H1 (cell line): ENCODE measurements around the gene NOTUM. TPM values are rescaled to one million over a fixed set of nuclear protein-coding genes. Genes with fewer than 3 reads are reported as not detected.

Experiments used
- BACH1 ChIP-seq: IDR thresholded peaks from 2 replicates; pipeline ENCODE4 v1.6.1; 2012; ENCODE audit warnings: low read length, improper control_type of control experiment
- CHD7 ChIP-seq: fragments of 300-600 bp; sonication (generic); IDR thresholded peaks from 2 replicates; pipeline ENCODE4 v1.7.1; 2012; ENCODE audit warnings: low read length, moderate library complexity, mild to moderate bottlenecking, inconsistent platforms; ENCODE audit not compliant: insufficient replicate concordance
- GABPA ChIP-seq: IDR thresholded peaks from 2 replicates; pipeline ENCODE4 v1.6.1; 2011; ENCODE audit warnings: mild to moderate bottlenecking, low read length, moderate library complexity, borderline replicate concordance; ENCODE audit not compliant: insufficient read depth
- KDM4A ChIP-seq: IDR thresholded peaks from one replicate; pipeline ENCODE4 v1.7.1; 2012; ENCODE audit warnings: low read depth, mild to moderate bottlenecking, moderate library complexity, low read length, inconsistent platforms; ENCODE audit not compliant: severe bottlenecking
- MAX ChIP-seq: IDR thresholded peaks from 2 replicates; pipeline ENCODE4 v1.6.1; 2012; ENCODE audit warnings: inconsistent platforms
- SIX5 ChIP-seq: IDR thresholded peaks from 2 replicates; pipeline ENCODE4 v1.6.1; 2011; ENCODE audit warnings: mild to moderate bottlenecking, low read depth, low read length
- SUZ12 ChIP-seq: fragments of 200-600 bp; sonication (generic); IDR thresholded peaks from 2 replicates; pipeline ENCODE4 v1.6.1; 2012; ENCODE audit warnings: mild to moderate bottlenecking, inconsistent platforms, low read length, moderate library complexity, mixed read lengths
- polyA plus RNA-seq, 7 experiments: library from polyadenylated mRNA; depleted of rRNA in 3 of 7; stranded (reverse) in 5 of 7; unstranded in 2 of 7; fragments of >200 nt in 5 of 7; fragments of 200-250 nt in 2 of 7; gene quantifications; 1 replicate in 5 of 7; 2 replicates in 1 of 7; 4 replicates in 1 of 7; pipeline versions ENCODE4 v1.2.1 to v1.2.3, GENCODE V29; 2011 to 2013; ENCODE audit warnings: missing spikeins in 2 of 7, mixed read lengths in 2 of 7
- total RNA-seq: library from RNA; stranded (reverse); fragmentation: NEBNext Ultra II Directional; extraction: Animal tissue kit (Norgen Biotek cat#: 25700); gene quantifications from 2 replicates; pipeline ENCODE4 v1.2.1, GENCODE V29; 2021

NOTUM gene
- total and polyA plus RNA-seq, 2 of the 8 experiments (the other 6 are each of a cell fraction or from before 2014, with no cell fraction given), result 0.45 to 0.76 TPM

- no peak for TF ChIP-seq GABPA
- no peak for TF ChIP-seq KDM4A
- TF ChIP-seq SIX5, result no peak
- TF ChIP-seq BACH1, result no peak
- TF ChIP-seq CHD7, result no peak
- TF ChIP-seq SUZ12, result no peak
- TF ChIP-seq MAX, result no peak
Observed at GRCh38 chr17:81939218-81939617, 21.8 kb downstream of the NOTUM start (continued).
